ENCODE results near the gene PRSS37. TPM values are rescaled to one million over a fixed set of nuclear protein-coding genes. Genes with fewer than 3 reads are reported as not detected.
"Not testable (repeated sequence)": the region's sequence is repeated elsewhere in the genome, so short reads cannot be mapped to it uniquely, and the experiment has no call there.

The PRSS37 gene
- total RNA-seq, 1 experiment from 2014 or later: not detected

GRCh38 chr7:141839256-141839655 is 2.0 kb downstream of the PRSS37 start:
- Mint-ChIP-seq H3K27ac (no peak overlapping the region), H3K4me3 (no peak overlapping the region), H3K4me1 (no peaks in the 10 kb centered on the region), H3K27me3 (ENCODE audit: low read depth) (no peaks in the 10 kb centered on the region), H3K9me3 (no peaks in the 10 kb centered on the region), H3K36me3 (no peaks in the 10 kb centered on the region)
- DNase-seq (ENCODE audit: low spot score): no peak
- CTCF ChIA-PET: no interaction called here
- no peak for ATAC-seq
- TF ChIP-seq NFE2L1 (CRISPR knock-in tag; IDR thresholded peaks at IDR 0.05): no peak
- POLR2A ChIA-PET: no interaction called here

GRCh38 chr7:141838581-141838980 is 2.7 kb downstream of the PRSS37 start:
- ChIA-PET POLR2A (no interaction called here), CTCF (no interaction called here)
- Mint-ChIP-seq H3K36me3 (no peaks in the 10 kb centered on the region), H3K4me3 (no peak overlapping the region), H3K27me3 (ENCODE audit: low read depth) (no peaks in the 10 kb centered on the region), H3K4me1 (peaks cover 3% of the 10 kb centered on the region), H3K9me3 (no peaks in the 10 kb centered on the region), H3K27ac (no peak overlapping the region)
- TF ChIP-seq ZNF671 (CRISPR knock-in tag; IDR thresholded peaks at IDR 0.05) (no peak), MYBL2 (CRISPR knock-in tag; IDR thresholded peaks at IDR 0.05) (no peak), ZNF121 (CRISPR knock-in tag; IDR thresholded peaks at IDR 0.05) (no peak), IRF1 (CRISPR knock-in tag; IDR thresholded peaks at IDR 0.05) (no peak), GABPB1 (CRISPR knock-in tag; IDR thresholded peaks at IDR 0.05) (no peak), CBFB (CRISPR knock-in tag; IDR thresholded peaks at IDR 0.05; ENCODE audit: low read depth) (no peak), ZNF219 (CRISPR knock-in tag; IDR thresholded peaks at IDR 0.05; ENCODE audit: borderline replicate concordance) (no peak), ZNF232 (CRISPR knock-in tag; IDR thresholded peaks at IDR 0.05) (no peak), MLX (CRISPR knock-in tag; IDR thresholded peaks at IDR 0.05) (no peak), PREB (CRISPR knock-in tag; IDR thresholded peaks at IDR 0.05; ENCODE audit: borderline replicate concordance) (no peak)
- ATAC-seq (no peak), DNase-seq (ENCODE audit: low spot score) (no peak)

GRCh38 chr7:141837683-141838082 is 3.6 kb downstream of the PRSS37 start:
- Mint-ChIP-seq H3K27ac (no peak overlapping the region), H3K27me3 (ENCODE audit: low read depth) (no peaks in the 10 kb centered on the region), H3K4me1 (peaks cover 8% of the 10 kb centered on the region), H3K36me3 (no peaks in the 10 kb centered on the region), H3K9me3 (no peaks in the 10 kb centered on the region), H3K4me3 (no peak overlapping the region)
- TF ChIP-seq NR1H2 (CRISPR knock-in tag; IDR thresholded peaks at IDR 0.05) (no peak), E2F1 (CRISPR knock-in tag; IDR thresholded peaks at IDR 0.05) (no peak), ZNF281 (CRISPR knock-in tag; IDR thresholded peaks at IDR 0.05) (no peak), ESRRA (CRISPR knock-in tag; IDR thresholded peaks at IDR 0.05; ENCODE audit: borderline replicate concordance) (no peak), ZNF263 (CRISPR knock-in tag; IDR thresholded peaks at IDR 0.05; ENCODE audit: low read depth) (no peak), NFE2L1 (CRISPR knock-in tag; IDR thresholded peaks at IDR 0.05) (no peak), ELF4 (CRISPR knock-in tag; IDR thresholded peaks at IDR 0.05; ENCODE audit: low read depth) (no peak), ZNF232 (CRISPR knock-in tag; IDR thresholded peaks at IDR 0.05) (no peak), CREM (CRISPR knock-in tag; IDR thresholded peaks at IDR 0.05) (no peak), ZNF396 (CRISPR knock-in tag; IDR thresholded peaks at IDR 0.05; ENCODE audit: borderline replicate concordance) (no peak), MAX (CRISPR knock-in tag; IDR thresholded peaks at IDR 0.05) (no peak), NFYB (CRISPR knock-in tag; conservative IDR thresholded peaks at IDR 0.05; ENCODE audit: low read depth) (no peak), KAT7 (CRISPR knock-in tag; IDR thresholded peaks at IDR 0.05; ENCODE audit: borderline replicate concordance) (no peak), IRF2 (CRISPR knock-in tag; IDR thresholded peaks at IDR 0.05; ENCODE audit: borderline replicate concordance, low read depth) (no peak)
- ChIA-PET CTCF (interaction anchor here (1.4 kb wide), 1 partner anchor 52 kb away, joined by 3 read pairs; no protein-coding TSS in a partner anchor), POLR2A (no interaction called here)
- DNase-seq (ENCODE audit: low spot score) (no peak), ATAC-seq (no peak)

GRCh38 chr7:141822432-141822831 is 18.9 kb downstream of the PRSS37 start:
- H3K4me1 Mint-ChIP-seq; CTCF ChIA-PET; H3K4me3 Mint-ChIP-seq; H3K27ac Mint-ChIP-seq; H3K27me3 Mint-ChIP-seq (ENCODE audit: low read depth); DNase-seq (ENCODE audit: low spot score); POLR2A ChIA-PET; ATAC-seq: not testable (repeated sequence)
- Mint-ChIP-seq H3K36me3 (peaks cover 42% of the 10 kb centered on the region), H3K9me3 (peaks cover 57% of the 10 kb centered on the region)
